ENCODE data around the gene EPS8. TPM values are rescaled to one million over a fixed set of nuclear protein-coding genes. Genes with fewer than 3 reads are reported as not detected.

Gene EPS8
- total and polyA plus RNA-seq, 3 donors from 2014 or later: 40.0 to 81.8 (median 65.3) TPM

GRCh38 chr12:15757553-15758255 lies 31.5 kb downstream of the EPS8 start:
- intact Hi-C loops (cut with DNase I; ENCODE audit: low total_unique reads): no loop called here
- H3K36me3 ChIP-seq (ENCODE audit: low read depth, missing control alignments): no peaks in the 10 kb centered on the region
- H3K27ac ChIP-seq: no peak overlapping the region
- DNase-seq: no peak
- TF ChIP-seq CTCF (IDR thresholded peaks at IDR 0.05) (no peak), POLR2A (IDR thresholded peaks at IDR 0.05) (no peak)
- no peak overlapping the region for H3K4me3 ChIP-seq
- H3K4me1 ChIP-seq: no peaks in the 10 kb centered on the region
- H3K9me3 ChIP-seq: no peaks in the 10 kb centered on the region
- no peaks in the 10 kb centered on the region for H3K27me3 ChIP-seq
- 93 to 97% methylated on average over 7 of the region's 7 CpGs for WGBS, 2 donors

- no peaks in the 10 kb centered on the region for H3K4me1 ChIP-seq
- H3K27me3 ChIP-seq: no peaks in the 10 kb centered on the region
- TF ChIP-seq CTCF (IDR thresholded peaks at IDR 0.05) (no peak), POLR2A (IDR thresholded peaks at IDR 0.05) (no peak)
- no peak overlapping the region for H3K27ac ChIP-seq
- H3K4me3 ChIP-seq: no peak overlapping the region
- intact Hi-C loops (cut with DNase I; ENCODE audit: low total_unique reads): no loop called here
- no peaks in the 10 kb centered on the region for H3K9me3 ChIP-seq
- H3K36me3 ChIP-seq (ENCODE audit: low read depth, missing control alignments): no peaks in the 10 kb centered on the region
- 58 to 63% methylated on average over 1 of the region's 1 CpG for WGBS, 2 donors
- DNase-seq: no peak
Observed at GRCh38 chr12:15756822-15757221, 32.4 kb downstream of the EPS8 start.

- 84 to 88% methylated on average over 2 of the region's 2 CpGs for WGBS, 2 donors
Observed at GRCh38 chr12:15754233-15754632, 35.0 kb downstream of the EPS8 start.

GRCh38 chr12:15752785-15753184 lies 36.4 kb downstream of the EPS8 start:
- TF ChIP-seq CTCF (IDR thresholded peaks at IDR 0.05) (no peak), POLR2A (IDR thresholded peaks at IDR 0.05) (no peak)
- Histone ChIP-seq H3K27ac (no peak overlapping the region), H3K4me1 (no peaks in the 10 kb centered on the region), H3K4me3 (no peak overlapping the region), H3K36me3 (ENCODE audit: low read depth, missing control alignments) (no peaks in the 10 kb centered on the region), H3K9me3 (no peaks in the 10 kb centered on the region), H3K27me3 (no peaks in the 10 kb centered on the region)
- intact Hi-C loops (cut with DNase I; ENCODE audit: low total_unique reads): no loop called here
- DNase-seq: no peak

More at GRCh38 chr12:15754233-15754632, 35.0 kb downstream of the EPS8 start:
- no peaks in the 10 kb centered on the region for H3K27me3 ChIP-seq
- no peak for DNase-seq
- H3K27ac ChIP-seq: no peak overlapping the region
- H3K9me3 ChIP-seq: no peaks in the 10 kb centered on the region
- intact Hi-C loops (cut with DNase I; ENCODE audit: low total_unique reads): no loop called here
- H3K4me1 ChIP-seq: no peaks in the 10 kb centered on the region
- no peaks in the 10 kb centered on the region for H3K36me3 ChIP-seq (ENCODE audit: low read depth, missing control alignments)
- H3K4me3 ChIP-seq: no peak overlapping the region
- no peak for TF ChIP-seq CTCF (IDR thresholded peaks at IDR 0.05)
- TF ChIP-seq POLR2A (IDR thresholded peaks at IDR 0.05): no peak

GRCh38 chr12:15751741-15752140 lies 37.4 kb downstream of the EPS8 start:
- H3K9me3 ChIP-seq: no peaks in the 10 kb centered on the region
- no peak overlapping the region for H3K4me3 ChIP-seq
- WGBS, 2 donors: 75 to 80% methylated on average over 2 of the region's 2 CpGs
- intact Hi-C loops (cut with DNase I; ENCODE audit: low total_unique reads): no loop called here
- TF ChIP-seq POLR2A (IDR thresholded peaks at IDR 0.05) (no peak), CTCF (IDR thresholded peaks at IDR 0.05) (no peak)
- H3K4me1 ChIP-seq: no peaks in the 10 kb centered on the region
- no peak overlapping the region for H3K27ac ChIP-seq
- DNase-seq: no peak
- H3K27me3 ChIP-seq: no peaks in the 10 kb centered on the region
- H3K36me3 ChIP-seq (ENCODE audit: low read depth, missing control alignments): no peaks in the 10 kb centered on the region
